GM20000 (cell line): ENCODE data around the gene SDK2.
"Not testable (repeated sequence)": the region's sequence is repeated elsewhere in the genome, so short reads cannot be mapped to it uniquely, and the experiment has no call there.

Source experiments
- DNase-seq: peaks from one replicate; pipeline ENCODE4 v3.0.0; 2012; ENCODE audit warnings: low spot score
- CTCF ChIP-seq: IDR thresholded peaks from 2 replicates; pipeline ENCODE4 v1.5.1; 2012; ENCODE audit warnings: mild to moderate bottlenecking, control low read depth; ENCODE audit errors: extremely low read depth, missing control alignments

Gene SDK2

GRCh38 chr17:73317513-73318426 is 326.5 kb downstream of the SDK2 start:
- no peak for DNase-seq
- no peak for TF ChIP-seq CTCF

DNA sequence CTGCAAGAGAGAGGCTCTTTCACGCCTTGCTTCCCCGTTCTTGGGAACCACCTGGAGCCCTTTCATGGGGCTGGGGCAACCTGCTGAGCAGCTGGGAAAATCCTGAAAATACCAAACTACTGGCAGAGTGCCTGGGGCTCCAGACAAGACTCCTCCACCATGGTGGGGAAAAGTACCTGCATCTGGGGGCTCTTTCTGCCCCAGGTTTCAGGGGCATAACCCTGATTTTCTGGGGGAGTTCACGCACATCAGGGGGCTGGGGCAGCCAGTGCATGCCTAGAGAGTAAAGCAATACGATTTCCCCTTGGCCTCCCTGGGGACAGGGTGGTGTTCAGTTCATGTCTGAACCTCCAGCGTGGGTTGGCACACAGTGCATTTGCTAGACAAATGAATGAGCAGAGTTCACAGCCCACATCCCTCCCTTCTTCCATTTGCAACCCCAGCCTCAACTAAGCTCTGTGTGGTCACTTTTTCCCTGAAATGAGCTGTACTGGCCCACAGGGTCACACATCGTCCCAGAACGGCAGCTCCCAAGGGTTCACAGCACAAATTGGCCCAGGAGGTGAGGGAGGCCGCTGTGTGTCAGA is 327.2 kb downstream of the SDK2 start:
- DNase-seq: no peak
- TF ChIP-seq CTCF: no peak

GRCh38 chr17:73315471-73315870 is 328.8 kb downstream of the SDK2 start:
- no peak for DNase-seq
- TF ChIP-seq CTCF: no peak

DNA sequence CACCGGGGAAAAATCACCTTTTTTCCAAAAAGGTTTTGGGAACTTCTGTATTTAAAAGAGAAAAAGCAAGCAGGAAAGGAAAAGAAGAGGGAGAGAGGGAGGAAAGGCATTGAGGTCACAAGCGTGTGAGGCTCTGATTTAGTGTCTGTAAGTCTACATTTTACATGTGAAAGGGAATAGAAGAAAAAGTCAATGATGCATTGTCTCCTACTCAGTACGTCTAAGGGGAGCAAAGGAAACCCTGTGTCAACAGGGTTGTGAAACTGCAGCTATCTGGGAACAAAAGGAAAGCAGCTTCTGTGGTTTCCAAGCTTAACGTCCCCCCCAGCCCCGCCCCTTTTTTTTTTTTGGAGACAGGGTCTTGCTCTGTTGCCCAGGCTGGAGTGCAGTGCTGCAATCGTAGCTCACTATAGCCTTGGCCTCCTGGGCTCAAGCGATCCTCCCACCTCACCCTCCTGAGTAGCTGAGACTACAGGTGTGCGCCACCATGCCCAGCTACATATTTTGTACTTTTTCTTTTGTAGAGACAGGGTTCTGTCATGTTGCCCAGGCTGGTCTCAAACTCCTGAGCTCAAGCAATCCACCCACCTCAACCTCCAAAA is 330.6 kb downstream of the SDK2 start:
- no peak for DNase-seq

DNA sequence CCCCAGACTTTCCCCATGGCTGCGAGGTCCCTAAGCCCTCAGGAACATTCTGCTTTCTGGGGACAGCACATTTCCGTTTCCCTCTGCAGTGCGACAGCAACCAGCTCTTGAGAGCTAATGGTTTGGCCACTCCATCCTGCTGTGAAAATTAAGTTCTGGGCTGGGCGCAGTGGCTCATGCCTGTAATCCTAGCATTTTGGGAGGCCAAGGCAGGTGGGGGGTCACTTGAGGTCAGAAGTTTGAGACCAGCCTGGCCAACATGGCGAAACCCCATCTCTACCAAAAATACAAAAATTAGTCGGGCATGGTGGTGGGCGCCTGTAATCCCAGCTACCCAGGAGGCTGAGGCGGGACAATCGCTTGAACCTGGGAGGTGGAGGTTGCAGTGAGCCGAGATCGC is 331.4 kb downstream of the SDK2 start:
- DNase-seq: not testable (repeated sequence)

More for the DNA sequence above, 330.6 kb downstream of the SDK2 start:
- no peak for TF ChIP-seq CTCF

GRCh38 chr17:73311781-73312641 is 332.2 kb downstream of the SDK2 start, which contains the start of gene CDC42EP4:
CDC42EP4 (minus strand) TSS chr17:73312001; CDS start chr17:73286500, 25,501 bp downstream.
- DNase-seq: peak; percentile 94
- no peak for TF ChIP-seq CTCF

GRCh38 chr17:73311428-73311780 is 332.8 kb downstream of the SDK2 start:
- DNase-seq: peak; percentile 44

More at GRCh38 chr17:73311428-73311780, 332.8 kb downstream of the SDK2 start:
- TF ChIP-seq CTCF: no peak
